NCI-H2081 treated with DMSO at 0.1 percent for 48 hours (cell line): ENCODE results near the gene FPGS.
"Not testable (repeated sequence)": the region's sequence is repeated elsewhere in the genome, so short reads cannot be mapped to it uniquely, and the experiment has no call there.

Experiments used
- DNase-seq: peaks from one replicate; lab custom pipeline; 2025; lab: John Stamatoyannopoulos, UW

FPGS gene

GRCh38 chr9:127812011-127812410 is 9.3 kb downstream of the FPGS start:
- DNase-seq: no peak

GRCh38 chr9:127812936-127813675 is 10.4 kb downstream of the FPGS start:
- DNase-seq: no peak

- no peak for DNase-seq
Measured at GRCh38 chr9:127813686-127814226, 11.1 kb downstream of the FPGS start.

GRCh38 chr9:127814619-127815511 is 12.2 kb downstream of the FPGS start:
- no peak for DNase-seq

- DNase-seq: no peak
Measured at GRCh38 chr9:127815512-127816361, 13.1 kb downstream of the FPGS start.

- no peak for DNase-seq
Measured at GRCh38 chr9:127816362-127816725, 13.7 kb downstream of the FPGS start.

GRCh38 chr9:127816728-127817127 is 14.0 kb downstream of the FPGS start:
- no peak for DNase-seq

GRCh38 chr9:127817881-127818434 is 15.3 kb downstream of the FPGS start:
- no peak for DNase-seq

GRCh38 chr9:127818574-127818973 is 15.9 kb downstream of the FPGS start:
- DNase-seq: no peak

GRCh38 chr9:127822108-127822507 is 19.4 kb downstream of the FPGS start:
- no peak for DNase-seq

GRCh38 chr9:127825319-127826051 is 22.8 kb downstream of the FPGS start:
- no peak for DNase-seq

- no peak for DNase-seq
Measured at GRCh38 chr9:127826253-127826913, 23.7 kb downstream of the FPGS start.

GRCh38 chr9:127828262-127829031 is 25.8 kb downstream of the FPGS start:
- no peak for DNase-seq

GRCh38 chr9:127829205-127829906 is 26.7 kb downstream of the FPGS start:
- no peak for DNase-seq

GRCh38 chr9:127832248-127832647 is 29.6 kb downstream of the FPGS start:
- no peak for DNase-seq

GRCh38 chr9:127833555-127833954 is 30.9 kb downstream of the FPGS start:
- DNase-seq: no peak

- DNase-seq: no peak
Measured at GRCh38 chr9:127835991-127836516, 33.4 kb downstream of the FPGS start.

GRCh38 chr9:127836561-127836960 is 33.9 kb downstream of the FPGS start:
- not testable (repeated sequence) for DNase-seq

- DNase-seq: no peak
Measured at GRCh38 chr9:127837346-127837745, 34.7 kb downstream of the FPGS start.
